Skeletal muscle cell (primary cell): ENCODE results near the gene ZIM2.

Experiments used
- DNase-seq: peaks from one replicate; pipeline ENCODE4 v3.0.0-alpha.2; 2010; ENCODE audit warnings: low read depth
- H3K4me3 ChIP-seq: 2 replicates; pipeline ENCODE4 v1.5.1; 2011; ENCODE audit warnings: low read depth, mild to moderate bottlenecking, control low read depth, low read length, moderate library complexity

ZIM2 gene

DNA sequence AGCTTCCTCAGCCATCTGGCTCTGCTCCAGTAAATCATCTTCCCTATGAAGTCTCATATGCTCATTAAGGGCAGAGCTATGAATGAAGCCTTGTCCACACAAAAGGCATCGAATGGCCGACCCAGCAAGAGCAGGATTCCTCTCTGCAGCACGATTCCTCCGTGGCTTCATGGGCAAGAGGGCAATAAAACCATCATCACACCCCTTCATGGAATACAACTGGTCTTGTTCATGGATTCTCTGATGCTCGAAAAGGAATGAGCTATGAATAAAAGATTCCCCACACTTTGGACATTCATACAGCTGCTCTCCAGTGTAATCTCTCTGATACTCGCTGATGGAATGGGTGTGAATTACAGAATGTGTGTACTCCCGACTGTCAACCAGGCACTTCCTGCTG lies 25.9 kb downstream of the ZIM2 start:
- DNase-seq: no peak
- H3K4me3 ChIP-seq: no peak overlapping the region

DNA sequence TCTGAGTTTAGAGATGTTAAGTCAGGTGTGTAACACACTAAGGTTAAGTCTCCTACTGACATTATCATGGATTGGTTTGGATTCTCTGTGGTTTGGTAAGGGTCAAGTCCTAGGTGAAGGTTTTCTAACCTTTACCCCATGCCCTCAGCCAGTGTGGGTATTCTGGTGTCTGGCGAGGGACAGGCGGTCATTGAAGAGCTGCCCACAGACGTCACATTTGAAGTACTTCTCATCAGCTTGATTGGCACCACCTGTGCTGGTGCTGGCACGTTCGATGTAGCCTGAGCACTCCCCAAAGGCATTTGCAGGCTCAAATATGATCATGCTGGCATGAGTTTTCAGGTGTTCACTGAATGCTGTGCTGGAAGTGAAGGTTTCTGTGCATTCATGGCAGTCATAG lies 27.0 kb downstream of the ZIM2 start:
- DNase-seq: no peak
- H3K4me3 ChIP-seq: no peak overlapping the region

DNA sequence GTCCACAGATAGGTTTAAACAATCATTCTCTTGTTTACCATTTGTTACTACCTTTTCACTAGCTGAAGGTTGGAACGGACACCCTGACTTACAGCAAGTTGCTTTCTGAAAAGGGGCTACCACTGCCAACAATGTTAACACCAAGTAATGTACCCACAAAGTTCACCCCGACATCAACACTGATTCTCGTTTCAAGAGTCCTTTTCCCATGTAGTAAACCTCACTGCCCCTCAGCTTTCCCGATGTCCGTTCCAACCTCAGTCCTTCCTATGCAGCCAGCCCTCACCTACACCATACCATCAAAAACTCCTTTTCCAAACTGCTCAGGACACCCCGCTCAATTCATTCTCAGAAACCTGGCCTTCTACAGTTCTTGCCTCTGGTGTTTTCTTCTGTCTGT lies 29.0 kb downstream of the ZIM2 start:
- no peak for DNase-seq
- H3K4me3 ChIP-seq: no peak overlapping the region

DNA sequence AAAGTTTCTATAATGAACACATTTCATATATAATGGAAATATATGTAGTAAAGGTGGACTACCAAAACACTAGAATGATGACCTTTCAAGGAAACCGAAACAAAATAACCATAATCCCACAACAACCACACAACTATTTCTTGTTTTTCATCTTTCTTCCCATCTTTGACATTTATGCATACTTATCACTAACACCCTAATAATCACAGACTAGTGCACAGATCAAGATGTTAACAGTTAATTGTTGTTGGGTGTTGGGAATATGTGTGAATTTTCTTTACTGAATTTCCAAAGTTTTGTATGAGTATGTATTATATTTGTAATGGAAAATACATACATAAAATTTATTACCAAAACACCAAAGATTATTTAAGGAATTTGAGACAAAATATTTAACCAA lies 30.3 kb downstream of the ZIM2 start:
- no peak overlapping the region for H3K4me3 ChIP-seq
- no peak for DNase-seq

DNA sequence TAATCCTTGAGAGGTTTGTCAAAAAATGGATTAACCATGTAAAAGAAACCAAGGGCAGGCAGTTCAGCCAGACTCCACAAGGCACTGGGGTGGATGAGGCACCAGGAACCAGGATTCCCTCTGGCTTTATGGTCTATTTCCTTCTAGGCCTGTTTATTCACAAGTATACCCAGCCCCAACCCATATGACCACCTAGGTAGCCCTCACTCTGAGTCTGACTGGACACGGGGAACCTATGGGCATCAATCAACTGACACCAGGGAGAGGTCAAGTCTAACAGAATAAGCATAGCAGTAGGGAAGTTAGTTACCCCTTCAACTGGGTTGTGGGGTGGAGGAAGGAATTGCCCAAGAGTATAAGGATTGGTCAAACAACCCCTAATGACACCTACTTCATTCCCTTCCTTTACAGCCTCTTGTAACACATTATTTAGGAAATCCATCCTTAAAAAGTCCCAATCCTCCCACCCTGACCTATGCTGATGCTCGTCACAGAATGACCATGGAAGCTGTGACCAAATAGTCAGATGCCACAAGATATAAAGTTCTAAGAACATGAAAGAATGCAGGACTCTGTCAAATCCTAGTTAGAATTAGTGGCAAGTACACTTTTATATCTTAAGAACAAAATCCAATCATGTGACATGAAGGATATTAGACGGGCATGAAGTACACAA lies 31.7 kb downstream of the ZIM2 start:
- no peak overlapping the region for H3K4me3 ChIP-seq
- no peak for DNase-seq

DNA sequence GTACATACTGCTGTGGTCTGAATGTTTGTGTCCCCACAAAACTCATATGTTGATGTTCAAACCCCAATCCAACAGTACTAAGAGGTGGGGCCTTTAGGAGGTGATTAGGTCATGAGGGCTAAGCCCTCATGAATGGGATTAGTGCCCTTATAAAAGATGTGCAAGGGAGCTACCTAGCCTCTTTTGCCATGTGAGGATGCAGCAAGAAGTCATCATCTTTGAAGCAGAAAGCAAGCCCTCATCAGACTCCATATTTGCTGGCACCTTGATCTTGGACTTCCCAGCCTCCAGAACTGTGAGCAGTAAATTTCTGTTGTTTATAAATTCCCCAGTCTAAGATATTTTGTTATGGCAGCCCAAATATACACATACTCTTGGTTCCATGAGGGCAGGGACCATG lies 33.9 kb downstream of the ZIM2 start:
- no peak overlapping the region for H3K4me3 ChIP-seq
- no peak for DNase-seq

DNA sequence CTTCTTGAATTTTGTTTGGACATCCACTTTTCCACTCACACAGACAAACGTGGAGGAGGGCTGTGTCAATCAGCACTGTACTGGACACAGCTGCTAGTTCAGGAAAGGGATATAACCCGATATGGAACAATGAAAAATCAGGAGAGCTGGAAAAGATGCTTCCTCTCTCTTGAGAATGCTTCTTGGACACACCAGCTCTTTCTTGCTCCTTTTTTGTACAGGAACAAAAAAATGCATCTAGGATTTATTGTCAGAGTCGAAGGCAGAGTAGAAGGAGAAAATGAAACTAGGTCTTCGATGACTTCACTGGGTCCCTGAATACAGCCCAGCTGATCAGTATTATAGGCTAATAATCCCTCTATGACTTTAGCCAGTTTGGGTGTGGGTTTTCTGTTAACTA lies 62.2 kb downstream of the ZIM2 start:
- no peak overlapping the region for H3K4me3 ChIP-seq
- no peak for DNase-seq

DNA sequence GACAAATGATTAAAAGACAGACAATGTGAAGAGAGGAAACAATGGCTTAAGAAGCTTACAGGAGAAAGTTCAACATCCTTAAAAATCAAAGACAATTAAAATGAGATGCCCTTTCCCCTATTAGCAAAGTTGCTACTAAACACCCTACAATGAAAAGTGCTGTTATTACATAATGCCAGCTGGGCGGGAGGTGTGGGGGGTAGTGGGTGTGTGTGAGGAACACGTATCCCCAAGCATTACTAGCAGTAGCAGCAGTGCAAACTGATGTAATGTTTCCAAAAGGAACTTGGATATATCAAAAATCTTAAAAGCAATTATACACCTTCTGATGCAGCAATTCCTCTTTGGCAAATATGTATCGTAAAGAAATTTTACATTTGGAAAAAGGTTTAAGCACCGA lies 70.9 kb downstream of the ZIM2 start:
- no peak overlapping the region for H3K4me3 ChIP-seq
- no peak for DNase-seq

DNA sequence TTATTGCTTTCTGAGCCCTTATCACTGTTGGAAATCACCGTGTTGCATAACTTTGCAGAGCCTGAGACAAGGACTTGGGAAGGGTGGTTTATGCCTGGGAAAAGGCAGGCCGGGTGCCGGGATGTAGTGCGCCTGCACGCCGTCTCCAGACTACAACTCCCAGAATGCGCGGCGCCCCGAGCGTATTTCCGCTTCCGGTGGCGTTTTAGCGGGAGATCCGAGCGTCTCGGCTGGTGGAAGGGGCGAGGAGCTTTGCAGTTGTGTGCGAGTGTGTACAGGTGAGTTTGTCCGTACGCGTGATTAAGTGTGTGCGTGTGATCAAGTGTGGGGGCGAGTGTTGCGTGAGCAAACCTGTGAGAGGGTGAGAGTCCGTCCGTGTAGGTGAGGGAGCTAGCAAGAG lies 75.4 kb downstream of the ZIM2 start:
- DNase-seq: no peak
- H3K4me3 ChIP-seq: peak overlapping the region; percentile 43

DNA sequence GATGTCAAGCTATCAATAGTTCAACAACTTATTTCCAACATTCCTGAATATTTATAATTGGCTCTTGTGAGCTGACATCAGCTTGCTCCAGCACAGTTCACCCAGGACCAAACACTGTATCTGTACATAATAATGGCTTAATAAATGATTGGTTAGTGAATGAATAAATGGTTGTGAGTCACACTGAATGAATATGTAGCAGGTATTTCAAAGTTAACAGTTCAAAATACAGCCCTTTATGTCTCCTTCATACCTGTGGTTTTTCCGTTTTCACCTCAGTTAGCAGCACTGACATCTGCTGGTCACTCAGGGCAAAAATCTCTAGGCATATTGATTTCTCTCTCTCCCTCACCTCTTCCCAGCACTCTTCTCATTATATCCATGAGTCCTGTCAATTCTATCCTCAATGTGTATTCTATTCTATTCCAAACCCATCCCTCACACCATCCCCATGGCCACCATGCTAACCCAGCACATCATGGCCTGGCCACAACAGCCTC lies 76.3 kb downstream of the ZIM2 start:
- DNase-seq: no peak
- H3K4me3 ChIP-seq: no peak overlapping the region

DNA sequence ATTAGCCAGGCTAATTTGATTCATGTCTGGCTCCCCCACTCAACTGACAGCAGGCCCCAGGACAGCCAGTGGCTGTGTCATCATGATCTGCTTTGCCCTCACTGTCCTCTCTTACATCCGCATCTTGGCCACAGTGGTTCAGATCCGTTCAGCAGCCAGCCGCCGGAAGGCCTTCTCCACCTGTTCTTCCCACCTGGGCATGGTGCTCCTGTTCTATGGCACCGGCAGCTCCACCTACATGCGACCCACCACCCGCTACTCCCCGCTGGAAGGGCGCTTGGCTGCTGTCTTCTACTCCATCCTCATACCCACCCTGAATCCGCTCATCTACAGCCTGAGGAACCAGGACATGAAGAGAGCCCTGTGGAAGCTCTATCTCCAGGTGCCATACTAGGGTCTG lies 79.7 kb downstream of the ZIM2 start:
- no peak for DNase-seq

DNA sequence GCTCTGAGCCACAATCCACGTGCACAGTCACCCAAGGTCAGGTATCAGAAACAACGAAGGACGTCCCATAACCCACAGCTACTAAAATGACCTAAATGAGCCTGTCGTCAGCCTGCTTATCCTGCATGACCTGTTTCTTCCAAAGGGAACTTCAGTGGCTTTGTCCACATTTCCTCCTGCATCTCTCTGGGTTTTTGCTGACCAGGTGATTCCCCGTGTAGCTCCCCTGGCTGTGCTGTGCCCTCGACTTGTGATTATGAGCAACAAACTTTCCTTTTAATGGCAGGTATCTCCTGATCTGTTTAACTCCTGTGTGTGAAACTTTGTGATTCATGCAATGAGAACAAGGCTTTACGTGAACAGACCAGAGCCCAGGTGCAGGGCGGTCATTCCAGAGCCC lies 81.0 kb downstream of the ZIM2 start:
- H3K4me3 ChIP-seq: no peak overlapping the region
- DNase-seq: no peak

More for the DNA sequence above, 79.7 kb downstream of the ZIM2 start:
- no peak overlapping the region for H3K4me3 ChIP-seq

DNA sequence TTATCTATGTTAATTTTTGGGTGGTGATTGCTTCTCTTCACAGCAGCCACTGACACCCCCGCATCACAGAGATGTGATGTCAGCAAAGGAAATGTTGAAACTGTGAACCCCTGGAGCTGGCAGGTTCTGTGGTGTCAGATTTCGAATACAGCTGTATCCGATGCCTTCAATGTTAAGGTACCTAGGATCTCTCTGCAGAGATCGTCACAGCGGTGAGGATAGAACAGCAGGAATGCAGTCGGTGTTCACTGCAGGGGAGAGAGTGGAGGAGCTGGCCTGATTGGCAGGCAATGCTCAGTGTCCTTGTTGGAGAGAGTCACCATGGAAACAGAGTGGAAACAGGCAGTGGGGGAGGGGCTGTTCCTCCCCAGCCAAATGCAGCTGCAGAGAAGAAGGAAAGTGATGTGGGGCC lies 89.4 kb downstream of the ZIM2 start:
- no peak for DNase-seq
- H3K4me3 ChIP-seq: no peak overlapping the region

DNA sequence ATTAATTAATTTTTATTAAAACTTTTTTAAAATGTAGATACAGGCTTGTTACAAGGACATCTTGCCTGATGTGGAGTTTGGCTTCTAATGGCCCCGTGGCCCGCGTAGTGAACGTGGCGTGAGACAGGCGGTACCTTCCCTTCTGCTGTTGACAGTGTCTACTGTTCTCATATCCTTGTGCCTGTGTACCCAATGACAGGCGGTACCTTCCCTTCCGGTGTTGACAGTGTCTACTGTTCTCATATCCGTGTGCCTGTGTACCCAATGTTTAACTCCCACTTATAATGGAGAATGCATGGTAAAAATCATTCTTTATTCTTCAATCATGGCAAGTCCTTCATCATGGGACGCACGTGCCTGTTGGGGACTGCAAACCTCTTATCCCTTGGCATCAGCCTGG lies 89.9 kb downstream of the ZIM2 start:
- no peak for DNase-seq
- H3K4me3 ChIP-seq: no peak overlapping the region

DNA sequence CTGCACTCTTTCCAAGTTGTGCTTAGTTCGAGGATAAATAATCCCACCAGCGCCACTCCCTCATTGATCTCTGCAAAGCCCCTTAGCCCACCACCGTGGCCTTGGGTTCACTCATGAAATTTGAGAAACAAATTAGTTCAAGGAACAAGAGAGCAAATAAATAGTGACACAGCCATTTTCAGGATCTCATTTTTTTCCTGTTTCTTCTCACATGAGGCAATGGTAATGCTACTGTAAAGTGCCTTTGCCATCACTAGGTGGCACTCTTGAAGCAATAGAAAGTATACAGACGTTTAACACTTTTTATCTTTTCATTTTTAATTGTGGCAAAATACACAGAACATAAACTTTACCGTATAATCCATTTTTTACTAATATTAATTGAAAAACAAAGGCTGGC lies 92.1 kb downstream of the ZIM2 start:
- H3K4me3 ChIP-seq: no peak overlapping the region
- DNase-seq: no peak

DNA sequence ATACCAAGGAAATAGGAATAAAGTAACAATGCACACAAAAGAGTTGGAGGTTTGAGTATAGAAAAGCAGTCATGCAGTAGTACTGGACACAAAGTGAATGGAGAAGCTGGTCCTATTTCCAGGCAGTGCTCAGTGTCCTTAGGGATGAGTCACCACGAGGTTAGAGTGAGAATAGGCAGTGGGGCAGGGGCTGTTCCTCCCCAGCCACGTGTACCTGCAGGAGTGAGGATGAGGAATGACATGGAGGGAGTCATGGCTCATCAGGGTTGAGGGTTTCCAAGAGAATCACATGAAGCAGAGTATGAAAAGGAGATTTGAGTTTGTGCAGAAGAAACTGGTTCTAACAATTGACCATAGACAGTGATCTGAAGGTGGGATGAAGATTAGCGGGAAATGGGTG lies 94.2 kb downstream of the ZIM2 start:
- H3K4me3 ChIP-seq: no peak overlapping the region
- DNase-seq: no peak

DNA sequence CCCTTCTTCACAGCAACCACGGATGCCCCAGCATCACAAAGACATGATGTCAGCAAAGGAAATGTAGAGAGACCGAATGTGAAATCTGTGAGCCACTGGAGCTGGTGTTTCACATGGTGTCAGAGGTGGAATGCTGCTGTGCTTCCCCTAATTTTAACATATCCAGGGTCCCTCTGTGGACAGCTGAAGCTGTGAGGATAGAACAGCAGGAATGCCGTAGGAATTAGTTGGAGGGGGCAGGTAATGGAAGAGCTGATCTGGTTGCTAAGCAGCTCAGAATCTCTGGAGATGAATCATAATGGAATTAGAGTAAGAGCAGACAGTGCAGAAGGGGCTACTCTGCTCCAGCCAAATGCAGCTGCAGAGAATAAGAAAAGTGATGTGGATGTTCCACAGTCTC lies 100.0 kb downstream of the ZIM2 start:
- no peak for DNase-seq
- no peak overlapping the region for H3K4me3 ChIP-seq

DNA sequence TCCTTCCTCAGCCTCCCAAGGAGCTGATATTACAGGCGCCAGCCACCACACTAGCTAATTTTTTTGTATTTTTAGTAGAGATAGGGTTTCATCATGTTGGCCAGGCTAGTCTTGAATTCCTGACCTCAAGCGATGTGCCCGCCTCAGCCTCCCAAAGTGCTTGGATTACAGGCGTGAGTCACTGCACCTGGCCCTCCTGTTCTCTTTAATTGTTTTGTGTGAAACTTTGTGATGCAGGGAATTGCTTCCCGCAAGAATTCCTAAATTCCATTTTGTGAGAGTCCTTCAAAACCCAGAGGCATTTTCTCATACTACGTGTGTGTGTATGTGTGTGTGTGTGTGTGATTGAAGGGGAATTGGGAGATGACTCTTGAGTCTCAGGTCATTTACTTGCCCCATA lies 104.0 kb downstream of the ZIM2 start:
- DNase-seq: no peak
- H3K4me3 ChIP-seq: no peak overlapping the region

DNA sequence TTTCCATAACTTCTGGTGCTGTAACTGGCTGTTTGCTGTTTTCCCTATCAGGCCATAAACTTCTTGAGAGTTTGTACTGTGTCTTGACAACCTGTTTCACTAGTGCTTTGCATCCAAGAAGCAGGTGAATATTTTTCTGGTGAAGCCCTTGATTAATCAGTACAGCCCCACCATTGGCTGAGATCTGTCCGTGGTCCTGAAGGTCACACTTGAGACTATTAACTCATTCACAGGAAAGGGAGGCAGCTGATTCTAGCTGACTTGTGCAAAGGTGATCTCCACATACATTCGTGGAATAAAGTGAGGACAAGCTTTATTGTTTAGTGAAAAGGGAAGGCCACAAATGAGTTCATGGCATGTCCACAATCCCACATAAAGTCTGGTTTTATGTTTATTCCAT lies 107.5 kb downstream of the ZIM2 start:
- no peak overlapping the region for H3K4me3 ChIP-seq
- DNase-seq: no peak

DNA sequence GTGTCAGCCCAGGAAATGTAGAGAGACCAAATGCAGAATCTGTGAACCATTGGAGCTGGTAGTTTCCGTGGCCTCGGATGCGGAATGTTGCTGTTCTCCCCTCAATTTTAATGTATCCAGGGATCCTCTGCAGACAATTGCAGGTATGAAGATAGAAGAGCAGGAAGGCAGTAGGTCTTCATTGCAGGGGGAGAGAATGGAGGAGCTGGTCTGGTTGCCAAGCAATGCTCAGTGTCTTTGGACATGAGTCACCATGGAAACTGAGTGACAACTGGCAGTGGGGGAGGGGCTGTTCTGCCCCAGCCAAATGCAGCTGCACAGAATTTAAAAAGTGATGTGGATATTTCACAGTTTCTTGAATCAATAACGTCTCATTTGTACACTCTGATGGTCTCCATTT lies 112.8 kb downstream of the ZIM2 start:
- no peak for DNase-seq
- no peak overlapping the region for H3K4me3 ChIP-seq

DNA sequence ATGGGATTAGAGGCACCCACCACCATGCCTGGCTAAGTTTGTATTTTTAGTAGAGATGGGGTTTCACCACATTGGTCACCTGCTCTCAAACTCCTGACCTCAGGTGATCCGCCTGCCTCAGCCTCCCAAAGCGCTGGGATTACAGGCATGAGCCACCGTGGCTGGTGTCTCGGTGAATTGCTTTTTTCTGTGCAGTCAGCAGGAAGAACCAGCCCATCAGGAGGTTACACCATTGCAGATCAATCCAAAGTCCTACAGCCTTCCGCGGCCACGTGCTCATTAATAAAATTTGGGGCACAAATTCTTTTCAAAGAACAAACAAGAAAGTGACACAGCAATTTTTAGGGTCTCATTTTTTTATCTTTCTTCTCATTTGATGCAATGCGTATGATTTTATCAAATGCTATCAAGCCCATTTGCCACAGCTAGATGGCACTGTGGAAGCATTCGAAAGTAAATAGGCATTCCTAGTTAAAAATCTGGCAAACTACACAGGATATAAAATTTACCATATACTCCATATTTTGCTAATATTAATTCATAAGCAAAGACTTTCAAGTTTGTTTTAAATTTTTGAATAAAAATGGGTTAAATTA lies 114.6 kb downstream of the ZIM2 start:
- H3K4me3 ChIP-seq: no peak overlapping the region
- no peak for DNase-seq
